PC-3 (cell line): ENCODE data around the gene NDC1.

Source experiments
- CTCF ChIP-seq: fragments of 300-600 bp; sonication (generic); conservative IDR thresholded peaks from 2 replicates; pipeline ENCODE4 v1.5.1; 2017; ENCODE audit warnings: antibody characterized with exemption, low read depth, mild to moderate bottlenecking, low read length
- EZH2 ChIP-seq: fragments of 300-600 bp; sonication (generic); IDR thresholded peaks from one replicate; pipeline ENCODE4 v1.6.1; 2017; ENCODE audit warnings: antibody characterized with exemption, mild to moderate bottlenecking, low read length; ENCODE audit not compliant: unreplicated experiment

- no peak for TF ChIP-seq CTCF
- TF ChIP-seq EZH2, result no peak
Observed at GRCh38 chr1:53728702-53729455, 109.2 kb downstream of the NDC1 start.
